M059J (cell line): Measurements from ENCODE around the gene GALNT15. TPM values are rescaled to one million over a fixed set of nuclear protein-coding genes. Genes with fewer than 3 reads are reported as not detected.
A peak's percentile ranks its signal among the peaks of the same experiment; 100 is the strongest.

Experiments used
- DNase-seq: peaks from one replicate; pipeline ENCODE4 v3.0.0-alpha.2; 2012; ENCODE audit warnings: low read depth
- total RNA-seq: library from RNA; depleted of rRNA; stranded (reverse); fragments of >200 nt; shearing (Covaris generic); gene quantifications from 2 replicates; pipeline ENCODE4 v1.2.3, GENCODE V29; 2014

GALNT15 gene
- total RNA-seq, 1 experiment from 2014 or later, result 2.1 TPM

- DNase-seq, result peak; percentile 24
Observed at GRCh38 chr3:16252243-16252978, 77.9 kb downstream of the GALNT15 start.

GRCh38 chr3:16252988-16253387 is 78.5 kb downstream of the GALNT15 start:
- no peak for DNase-seq

- no peak for DNase-seq
Observed at GRCh38 chr3:16253601-16254000, 79.1 kb downstream of the GALNT15 start.

- DNase-seq, result no peak
Observed at GRCh38 chr3:16254916-16255315, 80.4 kb downstream of the GALNT15 start.

- no peak for DNase-seq
Observed at GRCh38 chr3:16255326-16255725, 80.8 kb downstream of the GALNT15 start.

- DNase-seq, result no peak
Observed at GRCh38 chr3:16255726-16256125, 81.2 kb downstream of the GALNT15 start.

- DNase-seq, result no peak
Observed at GRCh38 chr3:16257309-16257708, 82.8 kb downstream of the GALNT15 start.

GRCh38 chr3:16258177-16258576 is 83.7 kb downstream of the GALNT15 start:
- DNase-seq, result no peak

- no peak for DNase-seq
Observed at GRCh38 chr3:16258866-16259265, 84.4 kb downstream of the GALNT15 start.

GRCh38 chr3:16260046-16260445 is 85.6 kb downstream of the GALNT15 start:
- no peak for DNase-seq

GRCh38 chr3:16262174-16262573 is 87.7 kb downstream of the GALNT15 start:
- no peak for DNase-seq

- DNase-seq, result no peak
Observed at GRCh38 chr3:16264174-16264707, 89.8 kb downstream of the GALNT15 start.

GRCh38 chr3:16264708-16265454 is 90.4 kb downstream of the GALNT15 start, which contains the start of the genes DPH3 and OXNAD1:
Gene DPH3 (minus strand): TSS chr3:16264943. CDS start chr3:16264876, 67 bp downstream.
Gene OXNAD1 (plus strand): TSS chr3:16265212. CDS start chr3:16270953, 5,741 bp downstream.
- DNase-seq, result peak; percentile 98

GRCh38 chr3:16265455-16265786 is 90.9 kb downstream of the GALNT15 start:
- DNase-seq, result no peak

- no peak for DNase-seq
Observed at GRCh38 chr3:16266714-16267113, 92.2 kb downstream of the GALNT15 start.

- DNase-seq, result no peak
Observed at GRCh38 chr3:16270855-16271254, 96.4 kb downstream of the GALNT15 start.

GRCh38 chr3:16272588-16272987 is 98.1 kb downstream of the GALNT15 start:
- DNase-seq, result no peak

GRCh38 chr3:16273867-16274266 is 99.4 kb downstream of the GALNT15 start:
- no peak for DNase-seq

GRCh38 chr3:16277471-16277870 is 103.0 kb downstream of the GALNT15 start:
- no peak for DNase-seq

GRCh38 chr3:16279010-16279801 is 104.7 kb downstream of the GALNT15 start:
- DNase-seq, result no peak

- DNase-seq, result no peak
Observed at GRCh38 chr3:16280671-16281070, 106.2 kb downstream of the GALNT15 start.
